ENCODE data around the gene B4GALNT3.
"Not testable (repeated sequence)": the region's sequence is repeated elsewhere in the genome, so short reads cannot be mapped to it uniquely, and the experiment has no call there.

DNA sequence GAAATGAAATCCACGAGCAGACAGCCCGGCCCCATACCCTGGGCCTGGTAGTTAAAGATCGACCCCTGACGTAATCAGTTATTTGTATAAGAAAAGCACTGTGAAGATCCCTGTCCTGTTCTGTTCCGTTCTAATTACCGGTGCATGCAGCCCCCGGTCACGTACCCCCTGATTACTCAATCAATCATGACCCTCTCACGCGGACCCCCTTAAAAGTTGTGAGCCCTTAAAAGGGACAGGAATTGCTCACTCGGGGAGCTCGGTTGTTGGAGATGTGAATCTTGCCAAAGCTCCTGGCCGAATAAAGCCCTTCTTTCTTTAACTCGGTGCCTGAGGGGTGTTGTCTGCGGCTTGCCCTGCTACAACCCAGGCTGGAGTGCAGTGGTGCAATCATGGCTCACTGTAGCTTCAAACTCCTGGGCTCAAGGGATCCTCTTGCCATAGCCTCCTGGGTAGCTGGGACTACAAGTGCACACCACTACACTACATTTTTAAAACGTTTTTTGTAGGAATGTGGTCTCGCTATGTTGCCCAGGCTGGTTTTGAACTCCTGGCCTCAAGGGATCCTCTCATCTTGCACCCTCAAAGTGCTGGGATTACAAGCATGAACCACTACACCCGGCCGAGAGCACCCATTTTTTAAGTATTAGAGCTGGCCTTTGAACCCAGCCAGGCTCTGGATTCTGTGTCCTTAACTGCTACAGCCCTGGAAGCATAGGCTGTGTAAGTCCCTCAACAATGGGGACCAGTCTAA is 118.4 kb downstream of the B4GALNT3 start:
- not testable (repeated sequence) for TF ChIP-seq EP300 (IDR thresholded peaks at IDR 0.05; ENCODE audit: borderline replicate concordance in 1 of 2, control insufficient read depth in 1 of 2, low read depth in 2 of 2, low read length in 2 of 2); KLF5 (IDR thresholded peaks at IDR 0.05; ENCODE audit: partially characterized antibody); YY1 (IDR thresholded peaks at IDR 0.05; ENCODE audit: low read depth, low read length); SIN3A (IDR thresholded peaks at IDR 0.05; ENCODE audit: low read depth, low read length); SP1 (IDR thresholded peaks at IDR 0.05; ENCODE audit: low read depth, low read length); POLR2A (IDR thresholded peaks at IDR 0.05; ENCODE audit: low read depth, low read length); KAT2A (conservative IDR thresholded peaks at IDR 0.05; ENCODE audit: control insufficient read depth, low read depth, low read length); HDAC2 (IDR thresholded peaks at IDR 0.05)

Data from GM12878 (cell line).